NCI-H1105 treated with DMSO at 0.1 percent for 48 hours (cell line): ENCODE measurements around the gene PTPRE.
"Not testable (repeated sequence)": the region's sequence is repeated elsewhere in the genome, so short reads cannot be mapped to it uniquely, and the experiment has no call there.

ENCODE experiments used
- DNase-seq: peaks from one replicate; lab custom pipeline; 2025; lab: John Stamatoyannopoulos, UW

PTPRE gene

DNA sequence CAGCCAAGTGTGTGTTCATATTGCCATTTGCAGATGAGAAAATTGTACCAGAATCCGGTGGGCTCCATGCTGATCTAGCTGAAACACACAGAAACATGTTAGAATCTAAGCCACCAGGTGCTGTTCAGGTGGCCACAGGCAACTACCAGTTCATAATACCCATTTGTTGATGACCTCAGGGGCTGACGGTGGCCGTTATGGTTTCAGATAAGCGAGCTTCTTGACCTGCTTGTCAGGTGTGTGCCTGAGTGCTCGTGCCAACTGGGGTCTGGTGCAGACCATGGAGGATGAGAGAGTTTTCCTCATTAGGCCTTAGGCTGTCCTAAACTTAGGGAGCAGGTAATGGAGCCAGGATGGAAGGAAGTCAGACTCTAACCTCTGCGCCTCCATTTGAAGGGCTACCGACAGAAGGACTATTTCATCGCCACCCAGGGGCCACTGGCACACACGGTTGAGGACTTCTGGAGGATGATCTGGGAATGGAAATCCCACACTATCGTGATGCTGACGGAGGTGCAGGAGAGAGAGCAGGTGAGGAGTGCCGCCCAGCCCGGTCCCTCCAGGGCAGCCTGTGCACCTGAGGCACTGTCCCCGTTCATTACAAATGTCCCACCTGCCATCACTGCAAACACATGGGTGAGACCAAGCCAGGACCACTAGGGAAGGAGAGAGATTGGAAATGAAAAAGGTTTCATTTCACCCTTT lies 166.2 kb downstream of the PTPRE start:
- DNase-seq, result no peak

DNA sequence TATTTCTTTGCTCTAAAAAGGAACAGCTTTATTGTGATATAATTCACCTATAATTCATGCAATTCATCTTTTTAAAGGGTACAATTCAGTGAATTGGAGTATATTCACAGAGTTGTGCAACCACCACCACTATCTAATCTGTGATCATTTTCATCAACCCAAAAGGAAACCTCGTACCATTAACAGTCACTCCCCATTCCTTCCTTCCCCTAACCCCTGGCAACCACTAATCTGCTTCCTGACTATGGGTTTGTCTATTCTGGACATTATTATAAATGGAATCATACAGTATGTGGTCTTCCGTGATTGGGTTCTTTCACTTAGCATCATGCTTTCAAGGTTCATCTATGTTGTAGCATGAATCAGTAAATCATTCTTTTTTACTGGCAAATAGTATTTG lies 167.0 kb downstream of the PTPRE start:
- DNase-seq, result no peak

DNA sequence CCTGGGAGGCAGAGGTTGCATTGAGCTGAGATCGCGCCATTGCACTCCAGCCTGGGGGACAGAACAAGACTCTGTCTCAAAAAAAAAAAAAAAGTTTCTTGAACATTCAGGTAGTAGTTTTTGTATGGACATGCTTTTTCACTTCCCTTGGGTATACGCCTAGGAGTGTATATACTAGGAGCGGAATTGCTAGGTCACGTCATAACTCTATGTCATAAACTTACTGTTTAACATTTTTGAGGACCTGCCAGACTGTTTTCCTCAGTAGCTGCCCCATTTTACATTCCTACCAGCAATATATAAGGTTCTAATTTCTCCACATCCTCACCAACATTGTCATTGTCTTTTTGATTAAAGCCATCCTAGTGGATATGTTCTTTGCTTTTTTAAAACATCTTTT lies 167.7 kb downstream of the PTPRE start:
- no peak for DNase-seq

DNA sequence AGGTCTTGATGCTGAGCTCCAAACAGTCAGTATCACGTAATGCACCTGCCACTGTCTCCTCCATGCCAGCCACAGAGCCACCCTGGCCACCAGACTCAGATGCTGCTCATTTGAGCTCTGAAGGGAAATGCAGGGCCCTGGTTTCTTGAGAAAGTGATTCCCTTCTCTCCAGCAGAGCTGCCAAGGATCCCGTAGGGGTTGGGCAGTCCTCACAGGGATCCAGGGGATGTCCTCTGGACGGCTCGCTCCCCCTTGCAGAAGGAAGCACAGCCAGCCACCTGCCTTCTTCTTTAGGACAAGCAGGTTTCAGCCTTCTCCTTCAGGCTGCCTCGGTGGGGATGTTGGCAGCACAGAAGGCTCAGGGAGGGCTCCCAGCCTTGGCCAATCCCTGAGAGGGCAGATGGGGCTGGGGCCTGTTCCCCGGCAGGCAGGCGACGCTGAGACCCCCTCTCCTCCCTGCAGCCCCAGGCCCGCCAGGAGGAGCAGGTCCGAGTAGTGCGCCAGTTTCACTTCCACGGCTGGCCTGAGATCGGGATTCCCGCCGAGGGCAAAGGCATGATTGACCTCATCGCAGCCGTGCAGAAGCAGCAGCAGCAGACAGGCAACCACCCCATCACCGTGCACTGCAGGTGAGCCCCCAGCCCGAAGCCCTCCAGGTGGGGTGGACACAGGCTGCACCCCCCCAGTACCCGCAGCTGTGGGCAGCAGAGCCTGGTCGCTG lies 170.4 kb downstream of the PTPRE start:
- no peak for DNase-seq

DNA sequence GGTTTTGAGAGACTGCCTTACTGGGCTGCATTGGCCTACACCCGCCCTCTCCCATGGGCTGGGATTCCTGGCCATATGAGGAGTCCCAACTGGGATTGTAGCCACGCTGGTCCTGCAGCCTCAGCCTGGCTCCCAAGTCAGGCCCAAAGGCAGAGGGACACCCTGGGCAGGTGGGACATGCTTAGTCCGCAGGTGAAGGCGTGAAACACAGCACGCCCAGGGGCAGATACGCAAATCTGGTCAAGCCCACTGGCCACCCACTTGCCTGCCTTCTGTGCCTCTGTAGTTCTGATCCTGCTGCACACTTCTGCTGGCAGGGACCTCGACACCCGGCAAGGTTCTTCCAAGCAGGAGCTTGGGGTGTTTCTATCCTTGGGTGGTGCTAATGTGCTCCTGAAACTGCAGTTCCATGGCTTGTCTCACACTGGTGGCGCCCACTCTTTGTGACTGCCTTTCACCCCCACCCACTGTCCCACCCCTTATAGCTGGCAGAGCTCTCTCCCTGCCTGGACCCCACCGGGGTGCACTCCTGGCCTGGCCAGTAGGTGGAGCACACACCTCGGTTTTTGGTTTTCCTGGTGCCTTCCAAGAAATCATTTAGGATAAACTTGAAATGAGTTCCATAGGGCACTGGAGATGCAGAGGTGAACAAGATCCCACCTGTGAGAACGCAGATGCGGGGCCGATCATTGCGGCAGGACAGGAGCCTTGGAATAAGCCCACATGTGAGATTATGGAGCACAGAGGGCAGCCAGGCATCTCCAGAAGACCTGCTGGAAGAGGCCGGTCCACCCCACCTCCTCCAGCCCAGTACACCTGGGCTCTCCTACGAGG lies 171.4 kb downstream of the PTPRE start:
- DNase-seq, result no peak

DNA sequence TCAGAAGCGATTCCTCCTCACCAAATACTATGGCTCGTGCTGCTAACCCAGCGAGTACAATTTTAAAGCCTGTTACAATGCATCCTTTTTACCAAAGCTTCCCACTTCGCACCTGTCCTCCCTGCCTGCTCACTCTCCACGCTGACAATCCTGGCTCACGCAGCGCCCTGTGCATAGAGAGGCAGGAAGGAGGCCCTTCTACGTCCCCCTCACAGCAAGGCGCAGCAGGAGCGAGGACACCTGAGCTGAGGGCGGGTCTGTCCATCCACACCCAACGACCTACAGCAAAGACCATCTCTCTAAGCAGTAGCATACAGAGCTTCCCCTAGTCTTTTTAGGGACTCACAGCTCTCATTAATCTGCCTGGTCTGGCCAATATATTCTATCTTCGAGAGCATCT lies 173.3 kb downstream of the PTPRE start:
- DNase-seq, result no peak

DNA sequence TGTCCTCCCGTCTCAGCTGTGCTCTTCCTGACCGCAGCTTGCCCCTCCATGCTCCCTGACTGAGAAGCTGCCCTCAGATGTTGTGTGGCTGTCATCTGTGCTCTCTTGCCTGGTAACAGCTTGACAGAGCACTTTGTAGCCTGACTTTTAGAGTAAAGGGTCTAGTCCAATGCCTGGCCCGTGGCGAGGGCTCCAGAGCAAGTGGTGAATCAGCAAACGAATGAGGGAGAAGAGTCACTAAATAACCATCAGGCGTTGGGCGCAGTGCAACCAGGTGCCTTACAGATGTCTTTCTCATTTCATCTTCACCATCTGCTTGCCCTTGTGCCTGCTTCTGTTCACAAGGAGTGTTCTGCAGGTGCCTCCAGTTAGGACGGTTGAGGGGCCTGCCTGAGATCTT lies 173.7 kb downstream of the PTPRE start:
- no peak for DNase-seq

DNA sequence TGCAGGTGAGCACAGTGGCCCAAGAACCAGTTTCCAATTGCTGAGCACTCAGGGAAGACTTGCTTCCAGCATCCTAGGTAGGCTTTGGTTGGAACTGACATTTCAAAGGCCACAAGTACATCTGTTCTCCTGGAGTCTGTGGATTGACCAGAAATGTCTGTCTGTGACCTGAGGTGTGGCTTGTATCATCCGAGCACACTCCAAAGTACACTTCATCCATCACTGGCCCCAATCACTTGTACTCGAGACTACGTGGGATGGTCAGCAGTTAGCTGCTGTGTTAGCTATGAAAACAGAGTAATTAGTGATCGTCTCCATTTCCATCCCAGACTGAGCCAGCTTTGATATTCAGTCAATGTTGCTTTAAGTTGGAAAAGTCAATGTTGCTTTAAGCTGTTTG lies 174.3 kb downstream of the PTPRE start:
- DNase-seq, result no peak

DNA sequence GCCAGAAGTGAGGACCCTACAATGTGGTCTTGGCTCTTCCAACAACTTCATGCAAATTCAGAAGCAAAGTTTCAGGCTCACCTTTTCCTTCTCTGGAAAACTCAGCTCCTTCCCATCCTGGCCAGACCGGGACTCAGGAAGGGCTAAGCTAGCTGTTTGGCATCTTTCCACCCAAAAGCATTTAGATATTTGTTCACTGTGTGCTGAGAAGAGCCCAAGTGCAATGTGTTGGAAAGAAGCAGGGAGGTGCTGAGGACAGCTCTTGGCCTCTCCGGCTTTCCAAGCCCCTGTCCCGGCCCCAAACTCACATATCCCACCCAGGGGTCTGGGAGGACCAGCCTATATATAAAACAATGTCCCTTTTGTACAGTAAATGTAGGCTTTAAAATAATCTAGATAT lies 174.8 kb downstream of the PTPRE start:
- no peak for DNase-seq

DNA sequence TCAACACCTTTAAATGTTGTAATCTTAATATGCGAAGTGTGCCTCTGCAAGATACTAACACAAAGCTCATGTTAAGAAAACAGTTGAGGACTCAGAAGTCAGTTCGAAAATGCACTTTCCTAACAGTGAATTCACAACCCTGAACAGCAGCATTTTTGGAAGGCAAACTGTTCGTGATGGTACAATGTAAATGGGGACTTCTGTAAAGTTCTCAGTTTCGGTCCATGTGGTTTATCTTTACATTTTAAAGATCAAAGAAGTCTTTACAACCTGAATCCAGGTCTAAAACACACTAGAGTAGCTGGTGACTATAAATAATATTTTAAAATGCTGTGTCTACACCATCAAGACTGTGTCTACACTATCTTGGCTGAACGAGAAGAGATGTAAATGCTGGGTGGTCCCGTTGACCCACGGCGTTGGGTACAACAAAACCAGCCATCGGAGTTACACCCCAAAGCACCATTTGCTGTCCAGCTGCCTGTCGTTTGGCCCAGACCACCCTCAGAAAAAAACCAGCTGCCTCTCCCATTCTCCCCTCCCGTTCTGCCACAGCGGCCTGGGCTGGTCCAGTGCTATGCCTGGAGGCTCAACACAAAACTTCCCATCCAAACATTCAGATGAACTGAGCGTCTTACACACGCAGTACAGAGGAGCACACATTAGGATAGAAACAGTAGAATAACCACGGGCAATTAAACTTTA lies 176.4 kb downstream of the PTPRE start:
- no peak for DNase-seq

DNA sequence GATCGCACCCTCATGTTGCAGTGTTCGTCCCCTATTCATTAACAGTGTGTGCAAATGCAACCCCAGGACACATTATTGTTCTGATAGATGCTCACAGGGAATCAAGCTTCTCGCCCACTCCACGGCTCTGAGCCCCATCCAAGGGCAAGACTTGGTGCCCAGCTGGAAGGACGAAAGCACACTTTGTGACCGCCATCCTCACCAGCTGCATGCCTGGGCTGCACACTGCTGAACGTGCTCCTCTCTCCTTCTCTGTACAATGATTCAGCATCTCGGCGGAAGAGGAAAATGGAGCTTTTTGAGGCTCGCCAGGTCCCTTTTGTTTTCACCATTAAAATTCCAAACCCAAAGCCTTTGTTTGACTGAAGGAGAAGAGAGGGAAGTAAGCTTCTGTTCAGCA lies 177.5 kb downstream of the PTPRE start:
- no peak for DNase-seq

DNA sequence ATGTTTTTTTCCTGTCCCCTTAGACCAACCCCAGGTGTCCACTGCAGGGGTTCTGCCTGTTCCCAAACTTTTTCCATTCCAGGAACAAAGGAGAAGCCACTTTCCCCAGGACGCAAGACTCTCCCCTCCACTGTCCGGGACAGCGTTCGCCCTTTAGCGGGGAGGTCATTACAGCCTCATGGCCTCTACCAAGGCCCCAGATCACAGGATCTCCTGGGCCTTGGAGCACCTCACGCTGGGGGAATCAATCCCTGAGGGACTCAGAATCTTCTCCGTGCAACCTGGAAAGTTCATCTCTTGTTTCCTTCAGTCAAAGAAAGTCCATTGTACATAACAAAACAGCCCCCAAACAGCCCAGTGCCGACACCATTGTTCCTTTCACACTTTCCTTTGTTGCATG lies 178.1 kb downstream of the PTPRE start:
- DNase-seq, result no peak

DNA sequence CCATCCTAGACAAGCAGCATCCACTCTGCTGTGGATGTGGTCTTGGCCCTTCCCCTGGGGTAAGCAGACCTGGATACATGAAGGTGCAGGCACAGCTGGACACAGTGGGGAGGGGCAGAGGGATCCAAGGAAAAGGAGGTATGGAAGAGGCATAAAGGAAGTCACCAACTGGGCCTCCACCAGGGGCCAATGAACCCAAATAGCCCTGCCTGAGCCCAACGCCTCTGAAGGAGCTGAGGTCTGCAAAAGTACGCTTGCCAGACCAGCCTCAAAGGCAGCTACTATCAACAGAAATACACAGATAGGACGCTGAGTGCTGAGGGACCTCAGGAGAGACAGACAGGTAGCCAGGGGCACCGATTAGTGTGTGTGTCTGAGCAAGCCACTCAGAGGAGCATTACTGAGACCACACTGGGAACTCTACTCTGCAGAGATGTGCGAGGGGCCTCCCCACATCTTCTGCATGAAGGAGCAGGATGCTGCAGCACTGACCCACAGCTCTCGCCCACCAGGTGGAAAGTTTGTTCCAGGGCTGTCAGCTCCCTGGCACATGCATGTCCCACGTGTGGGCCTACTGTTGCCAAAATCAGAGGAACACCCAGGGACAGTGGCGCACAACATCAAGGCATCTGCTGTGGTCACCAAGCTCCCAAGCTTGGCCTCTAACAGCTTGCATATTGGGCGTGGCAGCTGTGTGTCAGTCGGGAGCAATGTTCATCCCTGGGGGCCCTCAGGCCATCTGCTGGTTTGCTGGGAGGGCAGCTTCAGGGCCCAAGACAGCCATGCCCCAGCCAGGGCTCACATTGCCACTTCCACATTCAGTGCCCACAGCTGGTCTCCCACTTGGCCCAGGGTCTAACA lies 179.3 kb downstream of the PTPRE start:
- no peak for DNase-seq

DNA sequence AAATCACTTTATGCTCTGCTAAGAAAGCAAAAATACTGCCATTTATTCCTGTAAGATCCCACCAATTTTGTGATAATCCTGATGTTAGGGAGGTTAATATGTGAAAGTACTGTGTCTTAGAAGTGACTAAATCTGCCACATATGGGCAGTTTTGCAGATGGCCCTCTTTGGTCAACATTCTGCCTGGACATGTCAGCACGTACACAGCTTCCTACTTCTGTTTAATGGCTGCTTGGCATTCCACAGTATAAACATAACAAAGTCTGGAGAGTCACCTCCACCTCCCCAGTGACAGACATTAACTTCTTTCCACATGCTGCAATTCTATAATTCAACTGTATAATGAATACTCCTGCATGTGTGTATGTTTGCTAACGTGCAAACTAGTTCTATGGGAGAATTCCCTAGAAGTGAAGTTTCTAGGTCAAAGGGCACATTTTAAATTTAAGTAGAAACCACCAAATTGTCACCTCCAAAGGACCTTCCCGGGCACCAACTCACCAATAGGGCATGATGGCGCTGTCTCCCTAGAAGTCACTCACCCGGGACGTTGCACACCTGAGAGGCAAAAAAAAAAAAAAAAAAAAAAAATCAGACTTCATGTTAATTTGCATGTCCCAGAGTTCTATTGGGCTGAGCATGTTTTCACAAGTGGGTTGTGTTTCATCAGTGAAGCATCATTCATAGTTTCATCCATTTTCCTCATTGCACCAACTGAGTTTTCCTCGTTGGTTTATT lies 180.4 kb downstream of the PTPRE start:
- DNase-seq, result no peak

DNA sequence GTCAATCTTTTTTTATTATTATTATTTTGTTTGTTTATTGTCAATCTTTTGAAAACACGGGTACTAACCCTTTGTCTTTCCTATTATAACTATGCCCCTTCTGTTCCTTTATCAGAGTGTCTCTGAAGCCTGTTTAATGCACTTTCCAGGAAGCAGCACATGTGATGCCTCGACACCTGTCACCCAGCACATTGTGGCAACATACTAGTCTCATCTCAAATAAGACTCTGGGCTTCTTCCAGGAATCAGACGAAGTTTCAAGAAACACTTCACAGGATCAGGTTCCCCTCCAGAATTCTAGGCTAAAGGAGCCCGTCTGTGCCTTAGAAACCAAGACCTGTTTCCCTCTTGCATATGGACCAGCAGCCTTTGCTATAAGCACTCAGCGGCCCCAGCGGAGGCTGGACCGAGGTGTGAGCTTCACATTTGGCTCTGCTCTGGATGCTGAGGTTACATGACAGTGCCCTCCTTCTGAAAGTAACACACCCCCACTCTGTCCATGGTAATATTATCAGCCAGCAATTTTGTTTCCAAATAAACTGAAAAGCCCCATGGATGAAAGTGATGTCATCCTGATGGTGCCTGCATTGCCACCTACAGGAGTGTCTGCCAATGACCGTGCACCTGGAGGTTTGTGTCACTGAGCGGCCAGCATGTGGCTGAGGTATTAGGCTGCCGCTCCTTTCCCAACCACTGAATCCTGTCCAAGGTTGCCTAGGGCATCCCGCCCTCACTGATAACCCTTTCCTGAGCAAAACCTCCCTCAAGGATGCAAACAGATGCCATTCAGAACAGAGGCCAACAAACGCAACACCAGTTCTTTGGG lies 181.2 kb downstream of the PTPRE start:
- DNase-seq, result no peak

DNA sequence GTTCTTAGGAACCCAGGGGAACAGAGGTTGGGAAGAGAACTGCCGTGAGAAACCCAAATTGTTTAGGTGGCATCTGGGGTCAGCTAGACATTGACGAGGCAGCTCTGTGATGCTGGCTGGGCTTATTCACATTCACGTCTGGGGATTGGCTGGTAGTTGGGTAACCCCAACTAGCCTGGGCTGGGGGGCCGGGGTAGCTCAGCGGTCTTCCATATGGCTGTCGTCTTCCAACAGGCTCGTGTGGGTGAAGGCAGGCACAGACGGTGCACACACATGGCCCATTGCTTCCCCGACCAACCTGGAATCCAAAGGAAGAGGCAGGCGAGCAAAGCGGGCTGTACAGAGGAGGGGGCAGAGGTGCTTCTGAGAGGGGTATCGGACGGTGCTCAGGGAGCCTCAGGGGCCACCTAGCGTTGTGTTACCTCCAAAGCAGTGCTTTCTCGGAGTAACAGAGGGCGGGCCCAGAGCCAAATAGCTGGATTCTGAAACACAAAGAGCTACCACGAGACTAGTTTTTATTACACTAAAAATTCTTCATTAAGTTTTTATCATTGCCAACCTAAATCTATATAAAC lies 184.8 kb downstream of the PTPRE start:
- DNase-seq, result no peak

DNA sequence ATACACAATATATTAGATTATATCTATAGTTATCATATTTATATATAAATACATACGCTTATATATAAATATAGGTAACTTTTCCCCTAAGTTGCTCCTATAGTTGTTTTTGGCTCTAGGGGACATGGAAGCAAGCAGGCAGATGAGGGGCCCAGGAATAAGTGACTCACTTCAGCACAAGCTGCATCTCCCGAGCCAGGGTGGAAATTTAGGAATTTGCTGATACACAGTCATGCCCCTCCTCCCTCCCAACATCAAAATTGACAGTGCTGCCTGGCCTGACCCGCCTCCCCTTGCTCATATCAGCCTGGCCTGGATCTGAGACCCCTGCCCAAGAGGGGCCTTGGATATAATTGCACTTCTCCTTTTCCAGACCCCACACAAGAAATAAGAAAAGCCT lies 185.6 kb downstream of the PTPRE start:
- DNase-seq, result no peak

DNA sequence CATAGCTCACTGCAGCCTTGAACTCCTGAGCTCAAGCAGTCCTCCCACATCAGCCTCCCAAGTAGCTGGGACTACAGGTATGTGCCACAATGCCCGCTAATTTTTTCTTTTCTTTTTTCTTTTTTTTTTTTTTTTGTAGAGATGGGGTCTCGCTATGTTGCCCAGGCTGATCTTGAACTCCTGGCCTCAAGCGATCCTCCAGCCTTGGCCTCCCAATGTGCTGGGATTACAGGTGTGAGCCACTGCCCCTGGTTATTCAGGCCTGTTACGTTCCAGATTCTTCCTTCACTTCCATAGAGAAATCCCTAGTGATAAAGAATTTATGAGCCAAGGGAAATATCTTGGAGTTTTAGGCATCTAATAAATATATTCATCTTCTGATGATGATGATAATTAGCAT lies 187.7 kb downstream of the PTPRE start:
- DNase-seq, result not testable (repeated sequence)

DNA sequence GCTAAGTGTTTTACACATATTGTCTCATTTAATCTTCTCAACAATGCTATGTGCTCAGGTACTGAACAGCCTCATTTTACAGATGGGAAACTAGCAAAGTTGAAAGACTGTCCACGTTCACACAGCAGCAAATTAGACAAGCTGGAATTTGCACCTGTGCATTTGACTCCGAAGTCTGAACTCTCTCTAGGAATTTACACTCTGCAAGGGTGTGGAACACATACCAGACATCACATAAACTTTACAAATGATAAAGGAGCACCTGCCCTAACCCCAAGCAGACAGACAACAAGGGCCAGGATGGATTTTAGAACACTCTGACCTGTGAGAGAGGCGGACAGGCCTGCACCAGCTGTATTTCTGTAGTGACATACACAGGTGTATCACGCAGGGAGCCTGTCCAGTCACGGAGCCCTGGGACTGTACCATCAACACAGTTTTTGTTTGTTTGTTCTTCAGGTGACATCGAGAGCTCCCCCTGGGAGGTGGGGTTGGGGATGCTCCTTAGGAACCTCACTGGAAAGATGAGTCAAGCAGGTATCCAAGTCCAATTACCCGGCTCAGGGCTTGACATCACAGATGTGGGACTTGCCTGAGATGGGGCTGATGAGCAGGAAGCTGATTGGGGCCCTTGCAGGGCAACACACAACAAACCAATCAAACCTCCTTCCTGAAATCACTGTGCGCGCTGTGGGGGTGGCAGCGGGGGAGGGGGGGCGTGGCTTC lies 188.3 kb downstream of the PTPRE start:
- DNase-seq, result no peak
